GM10266 (cell line): ENCODE results near the gene CXADR.
"Not testable (repeated sequence)": the region's sequence is repeated elsewhere in the genome, so short reads cannot be mapped to it uniquely, and the experiment has no call there.

Source experiments
- DNase-seq: peaks from one replicate; pipeline ENCODE4 v3.0.0; 2012; ENCODE audit errors: extremely low spot score
- TF ChIP-seq, protein P1 (sequence below): IDR thresholded peaks from 2 replicates; pipeline ENCODE4 v1.5.1; 2012; ENCODE audit warnings: mild to moderate bottlenecking, low read depth; ENCODE audit not compliant: control insufficient read depth, insufficient read depth; ENCODE audit errors: missing control alignments

The CXADR gene

DNA sequence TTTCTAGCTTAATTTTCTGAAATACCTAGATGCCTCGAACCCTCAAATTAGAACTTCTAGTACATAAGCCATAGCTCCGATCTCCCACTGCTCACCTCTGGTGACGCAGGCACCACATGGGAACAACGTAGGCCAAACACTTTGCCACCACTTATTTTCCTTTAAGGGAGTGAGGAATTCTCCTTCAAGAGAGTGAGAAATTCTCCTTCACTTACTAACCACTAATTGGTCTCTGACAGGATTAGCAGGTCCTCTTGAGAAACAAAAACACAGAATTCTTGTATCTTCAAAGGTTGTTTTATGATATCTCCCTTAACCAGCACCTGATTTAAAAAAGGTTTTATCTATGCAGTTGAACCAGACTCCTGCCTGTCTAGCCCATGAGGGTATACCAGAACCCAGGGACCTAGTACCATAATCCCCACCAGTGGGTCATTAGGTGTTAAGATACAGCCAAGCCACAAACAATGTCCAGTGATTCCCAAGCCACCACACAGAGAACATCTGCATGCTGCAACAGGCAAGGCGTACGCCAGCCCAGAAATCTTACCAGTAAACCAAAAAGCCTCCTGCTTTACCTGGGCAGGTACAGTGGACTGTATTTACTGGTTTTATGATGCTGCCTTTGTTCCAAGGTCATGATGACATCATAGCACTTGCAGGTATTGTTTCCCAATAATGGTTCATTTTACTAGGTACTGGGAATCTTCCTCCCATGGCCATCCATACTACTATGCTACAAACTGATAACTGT is 20.3 kb upstream of the CXADR start:
- TF ChIP-seq, protein P1, sequence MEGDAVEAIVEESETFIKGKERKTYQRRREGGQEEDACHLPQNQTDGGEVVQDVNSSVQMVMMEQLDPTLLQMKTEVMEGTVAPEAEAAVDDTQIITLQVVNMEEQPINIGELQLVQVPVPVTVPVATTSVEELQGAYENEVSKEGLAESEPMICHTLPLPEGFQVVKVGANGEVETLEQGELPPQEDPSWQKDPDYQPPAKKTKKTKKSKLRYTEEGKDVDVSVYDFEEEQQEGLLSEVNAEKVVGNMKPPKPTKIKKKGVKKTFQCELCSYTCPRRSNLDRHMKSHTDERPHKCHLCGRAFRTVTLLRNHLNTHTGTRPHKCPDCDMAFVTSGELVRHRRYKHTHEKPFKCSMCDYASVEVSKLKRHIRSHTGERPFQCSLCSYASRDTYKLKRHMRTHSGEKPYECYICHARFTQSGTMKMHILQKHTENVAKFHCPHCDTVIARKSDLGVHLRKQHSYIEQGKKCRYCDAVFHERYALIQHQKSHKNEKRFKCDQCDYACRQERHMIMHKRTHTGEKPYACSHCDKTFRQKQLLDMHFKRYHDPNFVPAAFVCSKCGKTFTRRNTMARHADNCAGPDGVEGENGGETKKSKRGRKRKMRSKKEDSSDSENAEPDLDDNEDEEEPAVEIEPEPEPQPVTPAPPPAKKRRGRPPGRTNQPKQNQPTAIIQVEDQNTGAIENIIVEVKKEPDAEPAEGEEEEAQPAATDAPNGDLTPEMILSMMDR, result no peak
- no peak for DNase-seq

DNA sequence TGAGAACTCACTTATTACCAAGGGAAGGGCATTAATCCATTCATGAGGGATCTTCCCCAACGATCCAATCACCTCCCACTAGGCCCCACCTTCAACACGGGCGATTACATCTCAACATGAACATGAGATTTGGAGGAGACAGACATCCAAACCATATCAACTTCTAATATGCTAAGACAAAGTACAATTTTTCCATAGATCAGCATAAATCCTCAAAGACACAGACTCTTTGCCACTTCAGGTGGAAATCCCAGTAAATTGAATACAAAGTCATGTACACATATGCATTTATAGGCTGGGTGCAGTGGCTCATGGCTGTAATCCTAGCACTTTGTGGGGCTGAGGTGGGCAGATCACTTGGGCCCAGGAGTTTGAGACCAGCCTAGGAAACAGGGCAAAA is 18.8 kb upstream of the CXADR start:
- DNase-seq, result no peak
- TF ChIP-seq, protein P1, result no peak

DNA sequence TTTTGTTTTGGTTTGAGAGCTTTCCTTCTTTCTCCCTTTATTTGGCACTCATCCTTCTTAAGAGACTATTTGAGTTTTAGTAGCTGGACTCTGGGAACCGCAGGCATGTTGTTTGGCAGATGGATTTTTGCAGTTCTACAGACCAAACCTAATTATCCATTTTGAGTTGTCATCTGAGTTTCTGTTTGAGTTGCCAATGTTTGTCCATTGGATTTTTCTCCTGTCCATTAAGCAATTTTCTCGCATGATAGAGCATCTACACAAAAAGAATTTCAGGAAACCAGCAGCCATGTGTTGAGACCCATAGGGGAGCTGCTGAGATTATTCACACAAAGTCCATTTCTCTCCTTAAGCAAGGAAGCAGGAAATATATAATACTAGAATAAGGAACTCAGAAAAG is 17.2 kb upstream of the CXADR start:
- TF ChIP-seq, protein P1, result no peak
- no peak for DNase-seq

DNA sequence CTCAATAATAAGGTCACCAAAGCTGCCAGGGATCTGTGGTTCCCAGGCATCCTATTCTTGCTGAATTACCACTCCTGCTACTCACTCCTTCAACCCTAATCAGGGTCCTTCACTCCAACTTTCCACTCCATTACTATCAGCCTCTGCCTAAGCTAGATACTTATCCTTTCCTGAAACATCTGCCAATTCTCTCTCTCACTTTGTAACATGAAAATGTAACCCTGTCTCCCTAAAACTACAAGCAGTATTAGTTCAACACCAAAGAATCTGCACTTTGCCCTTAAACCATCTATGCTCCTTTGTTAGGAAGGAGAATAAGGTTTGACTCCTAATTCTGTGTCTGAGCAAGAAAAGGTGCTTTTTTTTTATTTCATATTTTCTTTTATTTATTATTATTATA is 15.5 kb upstream of the CXADR start:
- TF ChIP-seq, protein P1, result no peak

DNA sequence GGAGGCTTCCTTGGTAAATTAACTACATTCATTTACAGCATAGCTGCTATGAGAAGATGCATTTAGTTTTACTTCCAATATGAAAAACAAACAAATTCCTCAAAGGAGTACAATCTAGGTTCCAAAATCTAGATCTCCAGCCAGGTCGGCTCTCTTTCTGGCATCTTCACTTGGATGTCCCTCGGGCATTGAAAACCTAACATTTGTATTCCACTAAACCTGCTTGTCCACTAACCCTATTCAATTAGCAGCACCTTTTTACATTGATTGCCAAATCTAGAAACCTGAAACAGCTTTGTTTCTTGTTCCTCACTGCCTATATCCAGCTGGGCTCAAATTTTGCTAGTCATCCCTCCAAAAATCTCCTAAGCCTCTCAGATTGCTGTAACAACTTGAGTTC is 14.3 kb upstream of the CXADR start:
- no peak for DNase-seq
- TF ChIP-seq, protein P1, result no peak

More for the DNA sequence above, 15.5 kb upstream of the CXADR start:
- DNase-seq, result no peak

DNA sequence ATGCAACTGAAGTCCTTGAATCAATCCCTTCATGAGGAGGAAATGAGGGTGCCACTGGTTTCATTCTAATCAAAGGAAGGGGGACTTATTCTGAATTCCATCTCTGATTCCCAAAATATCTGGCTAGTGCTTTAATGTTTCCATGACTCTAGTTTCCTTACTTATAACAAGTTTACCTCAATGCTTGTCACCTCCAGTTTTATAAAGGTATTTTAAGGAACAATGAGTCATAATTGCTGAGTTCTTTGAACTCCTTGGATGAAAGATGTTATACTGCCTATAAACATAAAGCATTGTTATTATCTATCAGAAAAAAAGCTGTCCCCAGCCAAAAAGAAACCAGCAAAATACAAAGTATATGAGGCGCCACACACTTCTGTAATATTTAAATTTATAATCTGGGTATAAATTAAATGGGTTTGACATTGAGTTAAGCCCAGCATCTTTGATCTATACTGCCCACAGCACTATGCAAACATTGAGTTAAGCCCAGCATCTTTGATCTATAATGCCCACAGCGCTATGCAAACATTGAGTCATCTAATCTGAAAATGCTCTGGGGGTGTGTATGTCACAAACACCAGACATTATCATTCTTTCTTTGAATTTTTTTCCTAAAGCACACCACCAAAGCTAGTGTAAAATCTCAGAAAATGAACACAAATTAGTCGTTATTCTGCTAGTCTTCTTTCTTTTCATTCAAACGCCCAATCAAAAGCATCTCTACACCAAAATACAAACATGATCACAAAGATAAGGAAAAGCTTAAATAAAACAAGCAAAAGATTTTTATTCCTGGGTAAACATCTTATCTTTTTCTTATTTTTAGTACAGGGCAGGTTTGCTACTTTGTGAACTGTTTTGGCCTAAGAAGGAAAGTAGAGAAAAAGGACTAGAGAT is 11.5 kb upstream of the CXADR start:
- DNase-seq, result no peak
- TF ChIP-seq, protein P1, result no peak

DNA sequence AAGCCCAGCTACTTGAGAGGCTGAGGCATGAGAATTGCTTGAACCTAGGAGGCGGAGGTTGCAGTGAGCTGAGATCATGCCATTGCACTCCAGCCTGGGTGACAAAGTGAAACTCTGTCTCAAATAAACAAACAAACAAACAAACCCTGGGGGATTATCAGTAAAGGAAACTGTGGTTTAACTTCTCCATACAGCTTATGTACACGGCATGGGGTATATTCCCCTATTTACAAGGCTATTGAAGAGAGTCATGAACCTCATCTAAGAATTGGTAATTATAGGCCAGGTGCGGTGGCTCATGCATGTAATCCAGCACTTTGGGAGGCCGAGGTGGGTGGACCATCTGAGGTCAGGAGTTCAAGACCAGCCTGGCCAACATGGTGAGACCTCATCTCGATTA is 9.9 kb upstream of the CXADR start:
- DNase-seq, result not testable (repeated sequence)

DNA sequence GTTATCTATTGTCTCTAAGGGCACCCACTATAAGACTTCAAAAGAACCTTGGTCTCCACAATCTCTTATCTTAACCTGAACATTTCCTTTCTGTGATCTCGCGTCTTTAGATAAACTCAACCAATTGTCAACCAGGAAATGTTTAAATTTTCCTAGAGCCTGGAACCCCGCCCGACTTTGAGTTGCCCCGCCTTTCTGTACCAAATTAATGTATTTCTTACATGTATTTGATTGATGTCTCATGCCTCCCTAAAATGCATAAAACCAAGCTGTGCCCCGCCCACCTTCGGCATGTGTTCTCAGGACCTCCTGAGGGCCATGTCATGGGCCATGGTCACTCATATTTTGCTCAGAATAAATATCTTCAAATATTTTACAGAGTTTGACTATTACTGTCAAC is 5.9 kb upstream of the CXADR start:
- DNase-seq, result no peak
- TF ChIP-seq, protein P1, result no peak
